KG1 (cell line): Measurements from ENCODE around the gene SLC6A12.
"Not testable (repeated sequence)": the region's sequence is repeated elsewhere in the genome, so short reads cannot be mapped to it uniquely, and the experiment has no call there.

Experiments used
- DNase-seq: peaks from one replicate; lab custom pipeline; 2025; lab: John Stamatoyannopoulos, UW

Gene SLC6A12

DNA sequence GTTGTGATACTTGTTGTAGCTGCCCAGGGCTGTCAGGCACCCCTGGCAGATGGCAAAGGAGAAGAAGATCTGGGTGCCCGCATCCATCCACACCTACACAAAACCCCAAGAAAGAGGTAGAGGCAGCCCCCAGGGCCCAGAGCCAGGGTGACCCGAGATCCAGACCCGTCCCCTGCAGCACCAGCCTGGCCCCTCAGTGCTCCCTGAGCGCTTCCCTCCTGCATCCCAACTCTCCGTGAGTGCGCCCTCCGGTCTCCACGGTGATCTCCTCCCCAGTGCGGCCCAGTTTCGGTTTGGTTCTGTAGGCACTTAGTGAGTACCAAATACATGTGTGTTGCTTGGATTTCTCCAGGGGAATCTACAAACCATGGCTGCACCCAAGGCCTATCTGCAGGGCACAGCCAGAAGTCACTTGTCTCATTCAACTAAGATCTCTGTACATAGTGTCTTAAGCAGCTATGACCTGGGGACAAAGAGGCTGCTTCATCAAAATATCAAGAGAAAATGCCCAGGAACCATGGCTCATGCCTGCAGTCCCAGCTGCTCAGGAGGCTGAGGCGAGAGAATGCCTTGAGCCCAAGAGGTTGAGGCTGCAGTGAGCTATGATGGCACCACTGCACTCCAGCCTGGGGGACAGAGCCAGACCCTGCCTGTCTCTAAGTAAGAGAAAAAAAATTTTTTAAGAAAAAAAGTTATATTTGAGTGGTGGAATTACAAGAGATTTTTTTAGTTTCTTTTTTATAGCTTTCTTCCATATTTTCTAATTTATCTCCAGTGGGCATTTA, 15.9 kb downstream of the SLC6A12 start:
- no peak for DNase-seq

DNA sequence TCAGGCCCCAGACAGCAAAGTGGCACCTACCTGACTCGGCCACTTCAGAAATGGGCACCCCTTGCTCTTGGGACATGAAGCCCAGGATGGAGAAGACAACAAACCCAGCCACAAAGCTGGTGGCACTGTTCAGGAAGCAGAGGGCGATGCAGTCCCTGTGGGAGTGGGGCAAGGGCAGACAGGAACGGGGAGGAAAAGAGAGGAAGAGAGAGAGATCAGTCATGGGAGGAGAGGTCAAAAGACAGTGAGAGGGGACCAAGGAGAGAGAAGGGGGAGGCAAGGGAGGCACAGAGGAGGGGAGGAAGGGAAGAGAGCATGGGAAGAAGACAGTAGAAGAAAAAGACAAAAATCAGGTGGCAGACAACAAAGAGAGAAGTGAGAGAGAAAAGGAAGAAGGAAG, 16.6 kb downstream of the SLC6A12 start:
- no peak for DNase-seq

DNA sequence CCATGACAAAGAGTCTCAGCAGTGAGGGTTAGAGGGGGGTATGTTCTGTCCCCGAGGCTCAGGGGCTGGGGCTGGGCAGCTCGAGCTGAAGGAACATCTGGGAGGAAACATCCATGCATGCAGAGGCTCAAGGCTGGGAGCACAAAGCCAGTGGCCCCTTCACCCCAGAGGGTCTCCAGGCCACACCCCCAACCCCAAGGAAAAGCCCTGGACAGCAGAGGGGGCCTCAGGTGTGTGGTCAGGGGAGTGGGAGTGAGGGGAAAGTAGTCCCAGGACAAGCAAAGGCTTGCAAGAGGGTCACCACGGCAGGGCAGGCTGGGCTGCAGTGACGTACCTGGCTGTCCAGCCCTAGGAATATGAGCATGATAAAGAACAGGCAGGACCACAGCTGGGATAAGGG, 17.5 kb downstream of the SLC6A12 start:
- no peak for DNase-seq

DNA sequence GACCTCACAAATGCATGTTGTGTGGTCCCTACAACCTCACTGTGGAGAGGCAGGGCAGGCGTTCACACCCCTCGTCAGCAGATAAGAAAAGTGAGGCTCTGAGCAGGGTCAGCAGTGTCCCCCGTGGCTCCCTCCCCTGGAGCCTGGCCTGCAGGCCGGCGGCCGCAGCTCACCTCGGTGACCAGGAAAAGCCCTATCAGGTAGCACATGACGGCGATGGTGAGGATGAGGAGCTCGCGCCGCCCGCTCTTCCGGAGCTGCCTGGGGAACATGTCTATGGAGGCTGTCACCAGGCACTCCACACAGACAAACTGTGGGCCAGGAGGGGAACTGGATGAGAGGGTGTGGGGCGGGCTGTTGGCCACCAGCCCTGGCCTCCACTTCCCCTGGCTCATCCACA, 18.0 kb downstream of the SLC6A12 start:
- DNase-seq = no peak

DNA sequence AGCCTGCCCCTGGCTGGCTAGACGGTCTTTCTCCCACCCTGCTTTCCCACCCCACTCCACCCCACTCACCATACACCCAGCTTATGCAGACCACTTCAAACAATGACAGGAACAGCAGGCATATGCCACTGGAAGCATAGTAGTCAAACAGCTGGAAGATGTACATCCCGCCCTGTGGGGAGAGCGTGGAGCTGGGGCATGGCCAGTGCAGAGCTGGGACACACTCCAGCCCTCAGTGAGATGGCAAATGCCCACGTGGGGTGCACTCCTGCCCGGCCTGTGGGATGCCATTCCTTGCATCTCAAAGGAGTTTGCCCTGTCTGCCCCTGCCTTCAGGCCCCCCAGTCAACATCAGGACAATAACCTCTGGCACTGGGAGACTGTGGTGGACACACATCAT, 18.8 kb downstream of the SLC6A12 start:
- no peak for DNase-seq

DNA sequence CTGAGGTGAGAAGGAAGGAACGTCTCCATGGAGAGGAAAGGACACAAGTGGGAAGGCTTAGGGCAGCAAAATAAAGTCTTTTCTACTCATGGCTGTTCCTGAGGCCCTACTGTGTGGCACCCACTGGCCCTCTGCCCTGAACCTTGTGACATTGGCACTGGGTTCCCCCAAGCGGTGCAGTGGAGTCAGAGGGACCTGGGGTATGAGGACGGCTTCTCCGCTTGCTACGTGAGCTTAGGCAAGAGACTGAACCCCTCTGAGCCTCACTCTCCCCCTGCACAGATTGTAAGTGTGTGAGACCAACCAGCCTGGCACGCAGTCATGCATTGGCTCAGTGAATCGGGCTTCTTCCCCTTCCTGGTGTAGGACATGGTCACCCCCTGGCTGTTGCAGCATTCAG, 19.7 kb downstream of the SLC6A12 start:
- DNase-seq = no peak

DNA sequence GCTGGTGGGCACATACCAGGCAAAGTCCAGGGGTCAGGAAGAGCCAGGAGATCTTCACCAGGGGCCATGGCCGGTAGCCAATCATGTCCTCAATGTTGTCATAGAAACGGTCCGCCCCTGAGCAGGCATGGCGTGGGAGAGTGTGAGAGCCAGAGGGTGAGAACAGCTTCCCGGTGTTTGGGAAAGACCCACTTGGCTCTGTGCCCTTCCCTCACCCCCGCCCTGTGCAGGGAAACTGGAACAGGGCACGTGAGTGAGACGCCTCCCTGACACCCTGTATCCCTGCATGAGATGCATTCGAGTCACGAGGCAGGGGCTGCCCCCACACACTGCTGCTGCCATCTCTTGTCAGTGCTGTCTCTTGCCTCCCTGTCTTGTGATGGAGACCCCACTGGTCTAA, 20.7 kb downstream of the SLC6A12 start:
- DNase-seq = no peak

DNA sequence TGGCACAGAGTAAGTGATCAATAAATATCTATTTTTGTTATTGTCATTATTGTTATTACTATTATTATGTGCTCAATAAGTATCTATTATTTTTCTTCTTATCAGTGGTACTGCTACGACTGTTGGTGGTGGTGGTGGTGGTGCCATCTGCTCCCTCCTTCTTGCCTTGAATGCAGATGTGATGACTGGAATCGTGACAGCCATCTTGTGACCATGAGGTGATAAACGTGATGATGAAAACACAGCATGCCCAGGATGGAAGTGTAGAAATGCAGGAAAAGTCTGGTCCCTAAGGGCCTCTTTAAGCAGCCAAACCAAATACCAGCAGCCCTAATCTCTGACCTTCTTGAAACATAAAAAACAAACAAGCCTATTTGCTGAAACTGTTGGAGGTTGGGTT, 22.4 kb downstream of the SLC6A12 start:
- no peak for DNase-seq

DNA sequence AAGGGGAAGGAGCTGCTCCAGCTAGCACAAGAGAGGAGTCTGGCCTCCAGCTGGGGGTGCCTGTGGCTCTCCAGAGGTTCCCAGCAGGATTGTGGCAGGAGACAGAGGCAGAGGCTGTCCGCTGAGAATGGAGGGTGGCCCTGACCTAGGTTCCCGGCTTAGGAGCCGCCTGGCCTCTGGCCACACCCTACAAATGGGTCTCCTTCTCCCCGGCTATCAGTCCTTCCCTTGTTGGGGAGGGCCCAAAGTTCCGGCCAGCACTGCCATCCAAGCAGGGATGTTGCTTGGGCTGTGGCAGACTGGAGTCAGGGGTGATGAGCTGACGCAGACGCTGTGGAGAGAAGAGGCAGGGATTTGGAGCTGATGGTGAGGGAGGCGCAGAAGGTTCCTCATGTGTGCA, 23.1 kb downstream of the SLC6A12 start:
- DNase-seq = no peak

DNA sequence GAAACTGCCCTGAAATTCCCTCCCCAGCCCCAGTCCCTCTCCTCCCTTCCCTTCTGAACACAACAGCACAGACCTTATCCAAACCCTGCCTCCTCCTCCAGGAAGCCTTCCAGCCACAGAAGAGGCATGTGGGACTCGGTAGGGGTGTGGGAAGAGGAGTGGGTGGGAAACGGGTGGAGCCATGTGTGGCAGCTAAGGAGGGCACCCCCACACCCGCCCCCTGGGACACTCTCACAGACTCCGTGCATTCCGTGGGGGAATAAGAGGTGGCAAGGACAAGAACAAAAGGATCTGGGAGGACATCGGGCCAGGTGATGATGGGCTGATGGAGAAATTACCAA, 24.4 kb downstream of the SLC6A12 start:
- DNase-seq = no peak

DNA sequence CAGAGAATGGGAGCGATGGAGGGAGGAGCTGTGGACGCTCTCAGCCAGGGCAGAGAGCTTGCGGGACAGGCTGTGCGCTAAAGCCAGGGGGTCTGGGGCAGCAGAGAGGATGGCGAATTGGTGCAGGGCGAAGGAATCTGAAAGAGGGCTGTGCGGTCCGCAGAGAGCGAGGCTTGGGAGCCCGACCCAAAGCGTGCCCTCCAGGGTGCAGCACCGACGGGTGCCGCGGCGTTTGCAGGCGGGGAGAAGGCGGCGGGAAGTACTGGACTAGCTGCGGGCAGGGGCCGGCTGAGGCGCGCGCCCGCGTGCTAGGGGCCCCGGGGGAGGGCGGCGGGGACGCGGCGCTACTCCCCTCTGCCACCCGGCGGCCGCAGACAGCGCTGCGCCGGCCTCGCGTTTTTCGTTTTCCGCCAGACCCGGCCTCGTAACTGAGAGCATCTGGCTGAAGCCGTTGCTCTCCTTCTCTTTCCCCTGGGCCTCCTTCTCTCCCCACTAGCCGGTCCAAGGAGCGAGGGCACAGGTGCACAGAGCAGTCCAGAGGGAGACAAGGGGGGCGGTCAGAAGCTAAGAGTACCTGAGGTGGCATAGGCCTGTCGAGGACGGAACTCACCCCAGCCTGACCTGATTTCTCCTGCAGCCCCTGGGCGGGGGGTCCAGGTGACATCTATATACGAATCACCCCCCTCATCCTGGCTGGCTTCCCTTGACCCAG, 24.9 kb downstream of the SLC6A12 start:
- DNase-seq = no peak

DNA sequence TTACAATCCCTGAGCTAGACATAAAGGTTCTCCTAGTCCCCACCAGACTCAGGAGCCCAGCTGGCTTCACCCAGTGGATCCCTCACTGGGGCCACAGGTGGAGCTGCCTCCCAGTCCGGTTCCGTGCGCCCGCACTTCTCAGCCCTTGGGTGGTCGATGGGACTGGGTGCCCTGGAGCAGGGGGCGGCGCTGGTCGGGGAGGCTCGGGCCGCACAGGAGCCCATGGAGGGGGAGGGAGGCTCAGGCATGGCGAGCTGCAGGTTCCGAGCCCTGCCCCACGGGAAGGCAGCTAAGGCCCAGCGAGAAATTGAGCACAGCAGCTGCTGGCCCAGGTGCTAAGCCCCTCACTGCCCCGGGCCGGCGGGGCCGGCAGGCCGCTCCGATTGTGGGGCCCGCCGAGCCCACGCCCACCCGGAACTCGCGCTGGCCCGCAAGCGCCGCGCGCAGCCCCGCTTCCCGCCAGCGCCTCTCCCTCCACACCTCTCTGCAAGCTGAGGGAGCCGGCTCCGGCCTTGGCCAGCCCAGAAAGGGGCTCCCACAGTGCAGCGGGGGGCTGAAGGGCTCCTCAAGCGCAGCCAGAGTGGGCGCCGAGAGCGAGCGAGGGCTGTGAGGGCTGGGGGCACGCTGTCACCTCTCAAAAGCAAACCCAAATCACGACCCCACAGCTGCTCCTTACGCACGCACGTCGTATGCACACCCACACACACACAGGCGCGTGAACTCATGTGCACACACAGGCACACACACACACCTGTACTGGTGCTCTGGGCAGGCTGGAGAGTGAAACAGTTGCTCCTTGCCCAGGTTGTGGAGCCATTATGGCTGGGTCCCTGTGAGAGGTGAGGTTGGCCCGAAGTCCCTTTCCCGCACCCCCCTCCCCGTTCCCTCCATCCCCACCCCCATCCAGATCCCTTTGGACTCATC, 25.7 kb downstream of the SLC6A12 start:
- DNase-seq = not testable (repeated sequence)

DNA sequence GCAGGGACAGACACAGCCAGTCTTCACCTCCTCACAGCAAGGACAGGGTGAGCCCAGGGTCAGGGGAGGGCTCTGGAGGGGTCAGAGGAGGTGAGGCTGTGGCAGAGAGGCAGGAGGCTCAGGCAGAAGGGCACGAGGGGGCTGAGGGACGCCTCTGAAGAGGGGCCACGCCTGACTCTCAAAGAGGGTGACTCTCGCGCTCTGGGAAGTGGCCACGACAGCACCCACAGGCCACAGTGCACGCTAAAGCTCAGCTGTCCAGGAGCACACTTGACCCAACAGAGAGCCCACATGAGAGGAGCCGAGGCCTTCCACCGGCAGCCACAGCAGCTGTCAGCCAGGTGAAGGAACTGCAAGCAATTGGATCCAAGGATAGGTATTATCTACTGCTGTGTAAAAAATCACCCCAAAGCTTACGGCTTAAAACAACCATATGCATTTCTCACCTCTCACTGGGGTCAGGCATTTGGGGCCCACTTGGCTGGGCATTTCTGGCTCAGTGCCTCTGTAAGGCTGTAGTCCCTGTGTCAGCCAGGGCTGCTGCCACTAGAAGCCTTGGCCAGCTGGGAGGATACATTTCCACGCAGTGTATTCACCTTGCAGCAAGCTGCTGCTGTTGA, 27.8 kb downstream of the SLC6A12 start:
- DNase-seq = no peak

DNA sequence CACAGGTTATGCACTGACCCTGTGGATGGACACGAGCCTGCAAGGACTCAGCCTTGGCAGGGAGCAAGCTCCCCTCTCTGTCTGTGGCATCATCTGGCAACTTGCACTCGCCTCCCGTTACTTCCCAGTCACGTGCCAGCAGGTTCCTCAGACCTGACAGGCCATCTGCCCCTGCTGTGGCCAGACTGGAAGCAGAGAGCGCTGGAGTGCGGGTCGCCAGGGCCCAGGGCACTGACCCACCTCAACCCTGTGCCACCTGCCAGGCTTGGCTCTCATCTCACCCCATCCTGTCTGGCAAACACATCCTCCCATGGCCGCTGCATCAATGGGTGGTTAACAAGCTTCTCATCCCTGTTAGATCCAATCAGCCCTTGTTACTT, 28.4 kb downstream of the SLC6A12 start:
- DNase-seq = no peak

DNA sequence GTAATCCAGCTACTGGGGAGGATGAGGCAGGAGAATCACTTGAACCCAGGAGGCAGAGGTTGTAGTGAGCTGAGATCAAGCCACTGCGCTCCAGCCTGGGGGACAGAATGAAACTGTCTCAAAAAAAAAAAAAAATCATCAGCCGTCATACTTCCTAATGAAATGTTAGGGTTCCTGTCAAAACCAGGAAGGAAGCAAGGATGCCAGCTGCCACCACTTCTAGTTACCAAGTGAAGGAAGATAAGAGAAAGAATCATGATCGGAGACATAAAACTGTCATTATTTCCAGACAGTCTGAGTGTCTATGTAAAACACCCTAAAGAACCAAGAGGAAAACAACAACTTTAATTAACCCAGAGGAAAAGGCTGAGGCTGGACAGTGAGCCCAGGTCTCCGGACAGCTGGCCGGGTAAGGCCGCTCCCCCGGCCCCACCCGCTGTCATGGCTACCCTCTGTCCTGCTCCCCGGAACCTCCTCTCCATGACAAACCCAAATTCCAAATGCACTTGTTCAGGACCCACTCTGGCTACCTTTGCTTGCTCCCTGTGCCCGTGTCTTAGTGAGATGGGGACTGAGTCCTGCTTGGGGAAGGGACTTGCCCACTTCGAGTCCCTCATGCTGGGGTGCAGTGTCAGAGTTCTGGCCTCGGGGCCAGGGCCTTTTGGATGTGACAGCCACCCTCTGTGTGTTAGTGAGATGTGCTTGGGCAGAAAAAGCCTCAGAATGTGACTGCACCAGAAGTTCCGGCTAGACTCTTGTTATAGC, 29.0 kb downstream of the SLC6A12 start:
- no peak for DNase-seq

DNA sequence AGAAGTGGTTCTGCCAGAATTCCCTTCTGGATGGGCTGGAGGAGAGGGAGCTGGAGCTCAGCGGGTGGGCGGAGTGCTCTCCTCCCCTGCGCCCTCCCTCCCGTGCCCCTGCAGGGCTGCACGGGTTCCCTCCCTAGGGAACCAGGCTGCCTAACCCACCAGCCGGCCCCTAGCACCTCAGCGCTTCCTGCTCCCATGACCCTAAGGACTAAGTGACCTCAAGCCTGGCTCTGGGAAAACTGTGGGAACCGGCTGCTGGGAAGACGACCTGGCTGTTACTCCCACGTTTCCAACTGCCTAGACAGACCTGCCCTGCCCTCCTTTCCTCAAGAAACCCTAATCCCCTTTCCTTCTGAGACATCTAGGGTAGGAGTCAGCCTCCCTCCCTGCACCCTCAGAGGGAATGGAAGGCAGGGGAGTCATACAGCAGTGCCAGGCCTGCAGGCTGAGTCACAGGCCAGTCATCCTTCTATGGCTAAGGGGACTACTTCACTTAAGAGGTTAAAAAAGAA, 31.5 kb downstream of the SLC6A12 start:
- DNase-seq = no peak

DNA sequence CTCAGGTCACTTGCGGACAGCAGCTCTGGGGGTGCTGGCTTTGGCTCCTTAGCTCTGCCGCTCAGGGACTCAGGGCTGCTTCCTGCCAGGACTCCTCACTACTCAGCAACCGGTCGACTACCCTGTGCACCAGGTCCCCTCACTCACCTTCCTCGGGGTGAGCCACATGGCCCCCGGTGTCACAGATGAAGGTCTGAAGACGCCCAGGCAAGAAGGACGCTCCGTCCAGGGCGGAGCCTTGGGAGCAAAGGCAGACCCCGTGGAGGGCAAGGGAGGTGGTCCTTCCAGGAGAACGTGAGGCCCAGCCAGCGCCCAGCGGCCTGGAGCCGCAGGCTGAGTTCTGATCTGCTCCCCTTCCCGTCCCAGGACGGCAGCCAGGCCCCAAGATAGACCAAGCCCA, 32.0 kb downstream of the SLC6A12 start:
- no peak for DNase-seq

DNA sequence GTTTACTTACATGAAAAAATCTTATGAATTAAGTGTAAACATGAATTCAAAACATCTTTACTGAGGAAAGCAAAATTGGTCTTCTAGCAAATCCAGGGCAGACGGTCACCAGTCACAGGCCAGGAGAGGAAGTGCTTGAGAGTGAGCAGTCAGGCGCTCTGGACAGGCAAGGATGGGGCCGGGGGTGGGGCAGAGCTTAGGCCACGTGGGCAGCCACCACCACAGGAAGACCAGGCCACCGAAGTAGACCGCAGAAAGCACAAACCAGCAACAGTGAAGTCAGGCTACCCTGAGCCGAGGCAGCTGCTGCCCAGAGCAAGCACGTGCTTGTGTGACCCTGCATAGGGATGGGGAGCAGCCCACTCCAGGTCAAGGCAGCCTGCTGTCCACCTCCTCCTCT, 33.5 kb downstream of the SLC6A12 start:
- DNase-seq = peak; percentile 37

DNA sequence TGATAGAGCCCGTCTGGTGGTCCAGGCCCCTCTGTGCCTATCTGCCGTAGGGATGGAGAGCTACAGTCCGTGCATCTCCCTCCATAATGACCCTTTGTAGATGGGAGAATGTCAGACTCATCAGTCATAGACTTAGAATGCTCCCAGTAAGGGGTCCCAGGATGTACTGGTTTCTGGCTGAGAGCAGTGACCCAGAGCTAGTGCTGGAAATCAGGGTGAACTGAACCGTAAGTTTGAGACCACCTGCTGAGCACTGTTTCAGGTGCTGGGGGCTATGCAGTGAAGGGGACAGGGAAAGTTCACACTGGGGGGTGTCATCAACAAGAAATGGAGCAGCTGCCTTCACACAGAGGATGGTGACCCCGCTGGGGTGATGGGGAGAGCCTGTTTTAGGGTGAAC, 34.1 kb downstream of the SLC6A12 start:
- no peak for DNase-seq

DNA sequence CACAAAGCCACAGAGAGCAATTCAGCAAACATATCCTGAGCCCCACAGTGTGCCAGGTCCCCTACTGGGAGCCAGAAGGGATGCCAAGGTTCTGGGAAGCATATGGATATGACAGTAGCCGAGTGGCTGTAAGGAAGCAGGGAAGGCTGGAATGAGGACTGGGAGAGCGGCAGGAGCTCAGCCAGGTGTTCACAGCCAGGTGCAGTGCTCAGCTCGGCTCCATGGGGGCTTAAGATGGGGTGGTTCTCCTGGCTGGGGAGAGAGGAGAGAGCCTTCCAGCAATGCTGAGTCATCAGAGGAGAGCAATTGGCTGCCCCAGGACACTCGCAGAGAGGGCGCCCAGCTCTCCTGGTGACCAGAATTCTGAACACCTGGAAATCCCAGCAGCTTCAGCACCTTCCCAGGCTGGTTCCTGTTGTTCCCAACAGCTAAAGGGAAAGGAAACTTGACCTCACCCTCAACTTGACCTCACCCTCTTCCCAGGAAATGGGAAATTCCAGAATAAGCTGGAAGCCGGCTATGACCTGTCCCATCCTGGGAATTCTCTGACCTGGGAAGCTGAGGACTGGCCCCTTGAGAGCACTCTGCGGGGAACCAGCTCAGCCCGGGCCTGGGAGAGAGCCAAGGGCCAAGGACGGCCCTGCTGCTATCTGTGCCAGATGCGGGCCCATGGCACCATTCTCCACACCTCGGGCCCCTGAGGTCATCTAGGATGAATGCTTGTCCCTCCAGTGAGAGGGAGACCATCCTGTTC, 34.6 kb downstream of the SLC6A12 start:
- no peak for DNase-seq

DNA sequence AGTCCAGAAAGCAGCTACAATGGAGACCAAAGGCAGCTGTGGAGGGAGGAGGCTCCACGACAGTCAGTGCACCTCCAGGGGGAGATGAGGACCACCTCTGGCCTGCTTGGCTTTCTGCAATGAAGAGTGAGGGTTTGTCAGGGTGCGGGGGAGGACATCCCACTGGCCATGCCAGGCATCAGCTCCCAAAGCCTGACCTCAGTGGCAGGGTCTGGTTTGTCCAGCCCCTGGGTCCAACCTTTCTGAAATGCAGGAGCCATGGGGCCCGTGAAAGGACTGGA, 35.2 kb downstream of the SLC6A12 start:
- DNase-seq = no peak
